Neural crest cell (in vitro differentiated cells): ENCODE measurements around the gene SDR9C7. TPM values are rescaled to one million over a fixed set of nuclear protein-coding genes. Genes with fewer than 3 reads are reported as not detected.
A peak's percentile ranks its signal among the peaks of the same experiment; 100 is the strongest.
"Not testable (repeated sequence)": the region's sequence is repeated elsewhere in the genome, so short reads cannot be mapped to it uniquely, and the experiment has no call there.

ENCODE experiments used
- DNase-seq: peaks from one replicate; pipeline ENCODE4 v3.0.0; 2021; ENCODE audit warnings: low read depth, mixed read lengths, low spot score
- H3K27ac Mint-ChIP-seq: one replicate; pipeline ENCODE4 v1.8.0; 2021; ENCODE audit warnings: mild to moderate bottlenecking, mixed read lengths; ENCODE audit not compliant: unreplicated experiment
- H3K27me3 Mint-ChIP-seq: 2 replicates; pipeline ENCODE4 v1.8.0; 2021; ENCODE audit warnings: low read depth, mild to moderate bottlenecking, mixed read lengths
- H3K36me3 Mint-ChIP-seq: 2 replicates; pipeline ENCODE4 v1.8.0; 2021; ENCODE audit warnings: low read depth, mild to moderate bottlenecking, mixed read lengths
- H3K4me1 Mint-ChIP-seq: 2 replicates; pipeline ENCODE4 v1.8.0; 2021; ENCODE audit warnings: mixed read lengths
- H3K4me3 Mint-ChIP-seq: one replicate; pipeline ENCODE4 v1.8.0; 2021; ENCODE audit warnings: mild to moderate bottlenecking, mixed read lengths
- H3K9me3 Mint-ChIP-seq: 2 replicates; pipeline ENCODE4 v1.8.0; 2021; ENCODE audit warnings: mixed read lengths
- long read RNA-seq: library from polyadenylated mRNA; unstranded; transcript quantifications from one replicate; pipeline ENCODE4 v2.0.0, GENCODE V29; 2020
- total RNA-seq: library from RNA; stranded (reverse); gene quantifications from 2 replicates; pipeline ENCODE4 v1.2.1, GENCODE V29; 2021
- TF ChIP-seq, protein P1 (sequence below): fragments of 200-600 bp; sonication (generic); conservative IDR thresholded peaks from 2 replicates; pipeline ENCODE4 v1.5.0; 2021; ENCODE audit warnings: antibody characterized with exemption, mild to moderate bottlenecking

The SDR9C7 gene
- not detected in 2 replicates for total RNA-seq
- long read RNA-seq = 0 reads

DNA sequence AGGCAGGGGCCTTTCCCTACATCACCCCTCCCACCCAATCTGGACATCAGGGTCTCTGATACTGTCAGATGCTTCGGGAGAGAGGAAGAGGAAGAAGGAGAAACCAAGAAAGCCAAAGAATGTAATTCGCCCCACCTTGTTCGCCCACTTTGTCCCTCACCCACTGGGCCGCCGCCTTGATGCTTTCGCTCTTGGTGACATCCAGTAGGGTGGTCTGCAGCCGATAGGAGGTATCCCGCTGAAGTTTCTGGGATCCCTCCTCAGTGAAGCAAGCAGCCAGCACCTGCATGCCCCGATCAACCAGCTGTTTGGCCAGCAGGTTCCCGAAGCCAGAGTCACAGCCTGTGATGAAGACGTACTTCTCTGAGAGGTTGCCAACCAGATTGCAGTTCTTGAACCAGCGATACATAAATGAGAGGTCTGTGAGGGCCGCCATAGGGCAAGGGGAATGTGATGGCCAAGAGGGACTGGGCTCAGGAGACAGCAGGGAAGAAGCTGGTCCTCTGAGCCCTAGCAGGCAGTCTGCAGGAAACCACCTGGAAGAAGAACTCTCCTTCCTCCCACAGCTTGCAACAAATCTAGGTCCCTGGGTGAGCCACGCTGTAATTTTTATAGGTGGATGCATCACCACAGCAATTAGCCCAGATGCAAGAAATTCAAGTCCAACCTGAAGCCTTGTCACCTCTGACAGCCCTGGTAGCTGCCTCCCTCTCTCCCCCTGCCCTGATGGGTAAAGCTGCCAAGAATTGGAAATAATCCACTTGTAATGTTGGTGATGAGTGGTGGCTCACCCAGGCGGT is at the start of gene SDR9C7:
Gene SDR9C7, minus strand, starts transcription at position 583 of the 800 bp plus-strand sequence. Its CDS starts 147 bp downstream, at position 436.
- peak within 1 kb of the TSS; percentile 40 for H3K27ac Mint-ChIP-seq
- TF ChIP-seq, protein P1, sequence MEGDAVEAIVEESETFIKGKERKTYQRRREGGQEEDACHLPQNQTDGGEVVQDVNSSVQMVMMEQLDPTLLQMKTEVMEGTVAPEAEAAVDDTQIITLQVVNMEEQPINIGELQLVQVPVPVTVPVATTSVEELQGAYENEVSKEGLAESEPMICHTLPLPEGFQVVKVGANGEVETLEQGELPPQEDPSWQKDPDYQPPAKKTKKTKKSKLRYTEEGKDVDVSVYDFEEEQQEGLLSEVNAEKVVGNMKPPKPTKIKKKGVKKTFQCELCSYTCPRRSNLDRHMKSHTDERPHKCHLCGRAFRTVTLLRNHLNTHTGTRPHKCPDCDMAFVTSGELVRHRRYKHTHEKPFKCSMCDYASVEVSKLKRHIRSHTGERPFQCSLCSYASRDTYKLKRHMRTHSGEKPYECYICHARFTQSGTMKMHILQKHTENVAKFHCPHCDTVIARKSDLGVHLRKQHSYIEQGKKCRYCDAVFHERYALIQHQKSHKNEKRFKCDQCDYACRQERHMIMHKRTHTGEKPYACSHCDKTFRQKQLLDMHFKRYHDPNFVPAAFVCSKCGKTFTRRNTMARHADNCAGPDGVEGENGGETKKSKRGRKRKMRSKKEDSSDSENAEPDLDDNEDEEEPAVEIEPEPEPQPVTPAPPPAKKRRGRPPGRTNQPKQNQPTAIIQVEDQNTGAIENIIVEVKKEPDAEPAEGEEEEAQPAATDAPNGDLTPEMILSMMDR = no peak
- no peak for DNase-seq
- H3K36me3 Mint-ChIP-seq = no peaks in the 10 kb centered on the region
- H3K4me3 Mint-ChIP-seq = no peak within 1 kb of the TSS
- peaks cover 4% of the 10 kb centered on the region for H3K27me3 Mint-ChIP-seq
- no peaks in the 10 kb centered on the region for H3K9me3 Mint-ChIP-seq
- peaks cover 17% of the 10 kb centered on the region for H3K4me1 Mint-ChIP-seq

DNA sequence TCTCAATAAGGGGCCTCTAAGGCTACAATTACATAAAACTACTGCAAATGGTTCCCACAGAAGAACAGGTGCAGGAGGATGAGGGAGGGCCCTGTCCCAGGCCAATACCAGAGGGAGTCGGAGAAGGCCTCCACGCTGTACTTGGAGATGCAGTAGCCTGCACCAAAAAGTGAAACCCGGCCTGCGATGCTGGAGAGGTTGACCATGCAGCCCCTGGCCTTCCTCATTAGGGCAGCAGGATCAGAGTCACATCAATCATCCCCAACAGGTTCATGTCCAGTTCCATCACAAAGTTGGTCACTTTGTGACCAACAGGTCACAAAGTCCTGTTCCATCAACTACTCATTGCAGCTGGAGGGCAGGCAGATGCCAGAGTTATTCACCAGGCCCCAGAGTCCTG is 49.2 kb upstream of the SDR9C7 start:
- Mint-ChIP-seq H3K36me3 (no peaks in the 10 kb centered on the region), H3K4me1 (no peaks in the 10 kb centered on the region), H3K9me3 (no peaks in the 10 kb centered on the region), H3K4me3 (no peak overlapping the region), H3K27me3 (no peaks in the 10 kb centered on the region), H3K27ac (no peak overlapping the region)
- DNase-seq = no peak
- TF ChIP-seq, protein P1 = no peak

DNA sequence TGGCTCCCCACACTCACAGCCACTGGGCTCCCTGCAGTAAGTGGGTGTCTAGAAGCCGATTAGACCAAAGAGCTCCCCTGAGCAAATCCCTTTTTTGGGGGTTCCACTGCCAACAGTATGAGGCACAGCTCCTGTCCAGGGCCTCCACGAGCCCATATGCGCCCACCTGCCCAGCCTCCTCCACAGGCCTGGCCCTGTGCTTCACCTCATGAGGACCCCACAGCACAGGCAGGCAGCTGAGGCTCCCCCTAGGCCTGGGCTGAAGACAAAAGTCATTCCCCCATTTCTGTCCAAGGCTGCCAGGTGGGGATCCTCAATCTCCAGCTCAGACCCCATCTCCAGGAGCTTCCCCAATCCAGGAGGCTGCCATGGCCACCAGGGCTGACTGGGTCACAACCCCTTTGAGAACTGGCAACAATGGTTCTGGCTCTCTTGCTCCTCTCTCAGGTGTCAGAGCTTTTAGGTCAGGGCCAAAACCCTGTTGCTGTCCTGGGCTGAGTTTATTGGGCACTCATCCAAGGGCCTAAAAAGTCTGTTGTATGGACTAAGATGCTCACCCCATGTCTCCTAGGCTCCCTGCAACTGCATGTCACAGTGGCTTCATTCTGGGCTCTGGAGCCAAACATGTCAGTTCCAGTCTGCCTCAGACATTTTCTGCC is 48.5 kb upstream of the SDR9C7 start:
- H3K9me3 Mint-ChIP-seq, H3K27ac Mint-ChIP-seq, H3K4me3 Mint-ChIP-seq, H3K27me3 Mint-ChIP-seq, DNase-seq, H3K4me1 Mint-ChIP-seq, H3K36me3 Mint-ChIP-seq: not testable (repeated sequence)

DNA sequence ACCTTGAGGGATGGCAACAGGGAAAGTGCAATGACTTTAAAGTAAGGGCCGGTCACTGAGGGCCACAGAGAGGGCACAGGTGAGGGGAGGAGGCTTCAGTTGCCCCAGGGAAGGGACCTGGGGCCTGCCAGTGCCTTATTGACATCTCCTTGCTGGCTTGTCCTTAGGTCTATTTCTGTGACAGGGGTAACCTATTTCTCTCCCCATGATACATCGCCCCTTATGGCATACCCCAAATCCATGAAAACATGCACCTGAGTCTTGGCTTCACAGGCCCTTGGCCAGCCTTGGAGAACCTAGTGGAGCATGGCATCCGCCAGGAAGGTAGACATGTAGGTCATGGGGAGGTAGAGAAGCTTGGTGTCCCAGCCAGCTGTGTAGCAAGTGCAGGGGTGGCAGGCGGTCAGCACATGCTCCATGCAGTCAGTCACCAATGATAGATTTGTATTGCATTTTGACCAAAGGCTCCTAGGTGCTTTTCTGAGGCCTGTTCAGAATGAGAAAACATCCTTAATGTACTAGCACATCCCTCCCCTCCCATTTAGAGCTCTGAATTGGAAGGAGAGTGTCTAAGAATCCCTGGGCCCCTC is 46.8 kb upstream of the SDR9C7 start:
- Mint-ChIP-seq H3K9me3 (no peaks in the 10 kb centered on the region), H3K4me3 (no peak overlapping the region), H3K4me1 (no peaks in the 10 kb centered on the region), H3K27ac (no peak overlapping the region), H3K27me3 (no peaks in the 10 kb centered on the region), H3K36me3 (no peaks in the 10 kb centered on the region)
- no peak for DNase-seq
- TF ChIP-seq, protein P1 = no peak

DNA sequence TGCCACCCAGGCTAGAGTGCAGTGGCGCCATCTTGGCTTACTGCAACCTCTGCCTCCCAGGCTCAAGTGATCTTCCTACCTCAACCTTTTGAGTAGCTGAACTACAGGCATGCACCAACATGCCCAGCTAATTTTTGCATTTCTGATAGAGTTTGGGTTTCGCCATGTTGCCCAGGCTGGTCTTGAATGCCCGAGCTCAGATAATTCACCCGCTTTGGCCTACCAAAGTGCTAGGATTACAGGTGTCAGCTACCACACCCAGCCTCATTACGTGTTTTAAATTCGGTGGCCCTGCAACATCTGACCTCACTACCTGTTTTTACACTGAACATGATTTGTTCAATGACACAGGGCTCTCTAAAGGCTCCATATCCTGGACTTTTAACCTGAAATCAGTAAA is 46.1 kb upstream of the SDR9C7 start:
- H3K4me1 Mint-ChIP-seq = no peaks in the 10 kb centered on the region
- H3K27ac Mint-ChIP-seq = no peak overlapping the region
- H3K9me3 Mint-ChIP-seq = no peaks in the 10 kb centered on the region
- H3K4me3 Mint-ChIP-seq = no peak overlapping the region
- TF ChIP-seq, protein P1 = no peak
- H3K27me3 Mint-ChIP-seq = no peaks in the 10 kb centered on the region
- DNase-seq = no peak
- no peaks in the 10 kb centered on the region for H3K36me3 Mint-ChIP-seq

DNA sequence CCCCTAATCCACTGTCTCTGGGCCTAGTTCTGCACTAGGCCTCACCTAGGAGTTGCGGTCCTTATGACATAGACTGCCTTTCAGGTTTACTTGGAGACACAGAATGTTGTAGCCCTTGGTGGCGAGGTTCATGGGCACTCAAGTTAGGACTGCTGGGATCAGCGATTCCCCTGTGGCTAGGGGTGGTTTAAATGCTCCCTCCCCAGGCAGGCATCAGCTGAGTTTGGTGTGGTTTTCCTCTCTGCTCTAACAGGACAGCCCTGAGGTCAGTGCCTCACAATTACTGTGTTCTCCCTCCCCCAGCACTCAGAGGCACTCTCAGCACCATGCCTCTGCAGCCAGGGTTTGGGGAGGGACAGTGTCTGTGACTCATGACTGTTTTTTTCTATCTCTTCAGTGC is 45.4 kb upstream of the SDR9C7 start:
- Mint-ChIP-seq H3K9me3 (no peaks in the 10 kb centered on the region), H3K36me3 (no peaks in the 10 kb centered on the region), H3K4me3 (no peak overlapping the region), H3K4me1 (no peaks in the 10 kb centered on the region), H3K27me3 (no peaks in the 10 kb centered on the region), H3K27ac (no peak overlapping the region)
- no peak for DNase-seq
- TF ChIP-seq, protein P1 = no peak
